ENCODE measurements around the gene ATP8B2. TPM values are rescaled to one million over a fixed set of nuclear protein-coding genes. Genes with fewer than 3 reads are reported as not detected.

Gene ATP8B2
- total RNA-seq, 2 donors from 2014 or later: 34.1 to 41.5 TPM

GRCh38 chr1:154342132-154342531 is 16.8 kb downstream of the ATP8B2 start:
- no peaks in the 10 kb centered on the region for H3K27me3 Mint-ChIP-seq (ENCODE audit: insufficient read depth)
- H3K36me3 Mint-ChIP-seq (ENCODE audit: low read depth): peaks cover 81% of the 10 kb centered on the region
- no peaks in the 10 kb centered on the region for H3K9me3 Mint-ChIP-seq
- DNase-seq: no peak
- 92 to 97% methylated on average over 6 to 7 of the region's 7 CpGs for WGBS, 2 experiments (ENCODE audit: insufficient coverage in 1 of 2, insufficient read length in 1 of 2)
- H3K27ac Mint-ChIP-seq: no peak overlapping the region
- Histone ChIP-seq H3K9me3 (ENCODE audit: control insufficient read depth, low read length) (no peaks in the 10 kb centered on the region), H3K4me3 (ENCODE audit: low read length) (no peak overlapping the region), H3K27me3 (ENCODE audit: control insufficient read depth, insufficient read depth, low read length, poor library complexity, severe bottlenecking) (no peaks in the 10 kb centered on the region), H3K9ac (ENCODE audit: extremely low read depth, low read length, poor library complexity, severe bottlenecking) (no peak overlapping the region), H3K4me1 (ENCODE audit: control insufficient read depth, insufficient read depth, low read length) (no peaks in the 10 kb centered on the region), H3K27ac (ENCODE audit: low read depth, low read length) (no peak overlapping the region), H3K36me3 (ENCODE audit: control insufficient read depth, insufficient read depth, low read length) (peaks cover 60% of the 10 kb centered on the region)
- peaks cover 1% of the 10 kb centered on the region for H3K4me1 Mint-ChIP-seq
- no peak overlapping the region for H3K4me3 Mint-ChIP-seq
- TF ChIP-seq CTCF (conservative IDR thresholded peaks at IDR 0.05): no peak

GRCh38 chr1:154342836-154343472 is 17.6 kb downstream of the ATP8B2 start:
- 94 to 98% methylated on average over 14 to 21 of the region's 21 CpGs for WGBS, 2 experiments (ENCODE audit: insufficient coverage in 1 of 2, insufficient read length in 1 of 2)
- Mint-ChIP-seq H3K9me3 (no peaks in the 10 kb centered on the region), H3K27ac (no peak overlapping the region), H3K4me3 (no peak overlapping the region), H3K27me3 (ENCODE audit: insufficient read depth) (no peaks in the 10 kb centered on the region), H3K36me3 (ENCODE audit: low read depth) (peaks cover 78% of the 10 kb centered on the region), H3K4me1 (peaks cover 4% of the 10 kb centered on the region)
- H3K9ac ChIP-seq (ENCODE audit: extremely low read depth, low read length, poor library complexity, severe bottlenecking): no peak overlapping the region
- no peak for DNase-seq
- no peaks in the 10 kb centered on the region for H3K27me3 ChIP-seq (ENCODE audit: control insufficient read depth, insufficient read depth, low read length, poor library complexity, severe bottlenecking)
- H3K9me3 ChIP-seq (ENCODE audit: control insufficient read depth, low read length): no peaks in the 10 kb centered on the region
- no peak overlapping the region for H3K4me3 ChIP-seq (ENCODE audit: low read length)
- H3K27ac ChIP-seq (ENCODE audit: low read depth, low read length): no peak overlapping the region
- H3K36me3 ChIP-seq (ENCODE audit: control insufficient read depth, insufficient read depth, low read length): peaks cover 52% of the 10 kb centered on the region
- no peak for TF ChIP-seq CTCF (conservative IDR thresholded peaks at IDR 0.05)
- H3K4me1 ChIP-seq (ENCODE audit: control insufficient read depth, insufficient read depth, low read length): no peaks in the 10 kb centered on the region

DNA sequence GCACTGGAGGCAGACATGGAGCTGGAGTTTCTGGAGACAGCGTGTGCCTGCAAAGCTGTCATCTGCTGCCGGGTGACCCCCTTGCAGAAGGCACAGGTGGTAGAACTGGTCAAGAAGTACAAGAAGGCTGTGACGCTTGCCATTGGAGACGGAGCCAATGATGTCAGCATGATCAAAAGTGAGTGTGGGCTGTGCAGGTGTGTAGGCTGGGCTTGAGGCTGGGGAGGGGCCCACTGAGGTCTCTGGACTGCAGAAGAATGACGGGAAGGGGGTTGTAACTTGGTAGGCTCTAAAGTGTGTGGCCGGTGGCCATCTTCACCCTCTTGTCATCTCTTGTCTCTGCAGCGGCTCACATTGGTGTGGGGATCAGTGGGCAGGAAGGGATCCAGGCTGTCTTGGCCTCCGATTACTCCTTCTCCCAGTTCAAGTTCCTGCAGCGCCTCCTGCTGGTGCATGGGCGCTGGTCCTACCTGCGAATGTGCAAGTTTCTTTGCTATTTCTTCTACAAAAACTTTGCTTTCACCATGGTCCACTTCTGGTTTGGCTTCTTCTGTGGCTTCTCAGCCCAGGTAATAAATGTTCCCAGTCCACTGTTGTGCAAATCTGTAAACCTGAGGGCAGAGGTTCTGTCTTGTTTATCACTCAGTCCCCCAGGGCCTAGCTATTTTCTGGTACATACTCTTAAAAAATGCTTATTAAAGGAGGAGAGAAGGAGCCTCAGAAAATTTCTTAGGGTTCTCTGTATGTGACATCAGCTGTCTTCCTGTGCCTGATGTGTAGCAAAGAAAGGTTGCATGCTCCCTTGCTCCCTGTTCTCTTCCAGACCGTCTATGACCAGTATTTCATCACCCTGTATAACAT is 19.9 kb downstream of the ATP8B2 start:
- no peak overlapping the region for H3K27ac Mint-ChIP-seq
- no peaks in the 10 kb centered on the region for H3K27me3 Mint-ChIP-seq (ENCODE audit: insufficient read depth)
- peak; percentile 91 for DNase-seq
- Histone ChIP-seq H3K36me3 (ENCODE audit: control insufficient read depth, insufficient read depth, low read length) (peaks cover 44% of the 10 kb centered on the region), H3K27me3 (ENCODE audit: control insufficient read depth, insufficient read depth, low read length, poor library complexity, severe bottlenecking) (no peaks in the 10 kb centered on the region), H3K9me3 (ENCODE audit: control insufficient read depth, low read length) (no peaks in the 10 kb centered on the region), H3K4me1 (ENCODE audit: control insufficient read depth, insufficient read depth, low read length) (no peaks in the 10 kb centered on the region), H3K9ac (ENCODE audit: extremely low read depth, low read length, poor library complexity, severe bottlenecking) (no peak overlapping the region), H3K4me3 (ENCODE audit: low read length) (no peak overlapping the region), H3K27ac (ENCODE audit: low read depth, low read length) (no peak overlapping the region)
- 83 to 85% methylated on average over 8 to 12 of the region's 12 CpGs for WGBS, 2 experiments (ENCODE audit: insufficient coverage in 1 of 2, insufficient read length in 1 of 2)
- peaks cover 72% of the 10 kb centered on the region for H3K36me3 Mint-ChIP-seq (ENCODE audit: low read depth)
- no peaks in the 10 kb centered on the region for H3K9me3 Mint-ChIP-seq
- H3K4me3 Mint-ChIP-seq: no peak overlapping the region
- peak; percentile 91 for TF ChIP-seq CTCF (conservative IDR thresholded peaks at IDR 0.05)
- H3K4me1 Mint-ChIP-seq: peaks cover 4% of the 10 kb centered on the region
